HepG2 (cell line): ENCODE measurements around the gene PGAP3. TPM values are rescaled to one million over a fixed set of nuclear protein-coding genes. Genes with fewer than 3 reads are reported as not detected.
A peak's percentile ranks its signal among the peaks of the same experiment; 100 is the strongest.

Experiments used
- DR1 ChIP-seq: sonication (generic); formaldehyde crosslinking; IDR thresholded peaks from 2 replicates; pipeline ENCODE4 v1.8.0; 2021; ENCODE audit warnings: mild to moderate bottlenecking, missing genetic modification reagents, inconsistent platforms
- HHEX ChIP-seq: IDR thresholded peaks from 2 replicates; pipeline ENCODE4 v1.6.1; 2016; ENCODE audit warnings: control low read depth
- HOXA3 ChIP-seq: sonication (generic); formaldehyde crosslinking; IDR thresholded peaks from 2 replicates; pipeline ENCODE4 v1.5.0; 2020; ENCODE audit warnings: missing genetic modification reagents
- IRX3 ChIP-seq: sonication (generic); formaldehyde crosslinking; IDR thresholded peaks from 2 replicates; pipeline ENCODE4 v1.8.1; 2023; ENCODE audit warnings: mild to moderate bottlenecking, low read depth, missing genetic modification reagents, borderline replicate concordance
- MEF2D ChIP-seq: sonication (generic); formaldehyde crosslinking; IDR thresholded peaks from 2 replicates; pipeline ENCODE4 v1.5.1; 2020; ENCODE audit warnings: mild to moderate bottlenecking, missing genetic modification reagents
- POGZ ChIP-seq: sonication (generic); formaldehyde crosslinking; IDR thresholded peaks from 2 replicates; pipeline ENCODE4 v1.4.0; 2020; ENCODE audit warnings: mild to moderate bottlenecking, missing genetic modification reagents
- RBM39 ChIP-seq: fragments of 200-400 bp; formaldehyde crosslinking; IDR thresholded peaks from one replicate; pipeline ENCODE4 v1.6.1; 2018; ENCODE audit warnings: antibody characterized with exemption, mild to moderate bottlenecking, low read depth, low read length; ENCODE audit not compliant: poor library complexity, severe bottlenecking
- TSC22D2 ChIP-seq: sonication (generic); formaldehyde crosslinking; IDR thresholded peaks from 2 replicates; pipeline ENCODE4 v1.5.1; 2020; ENCODE audit warnings: missing genetic modification reagents, mild to moderate bottlenecking, borderline replicate concordance
- ZBTB7A ChIP-seq: sonication (generic); formaldehyde crosslinking; IDR thresholded peaks from 2 replicates; pipeline ENCODE4 v1.8.0; 2022; ENCODE audit warnings: mild to moderate bottlenecking, missing genetic modification reagents
- ZNF7 ChIP-seq: IDR thresholded peaks from 2 replicates; pipeline ENCODE4 v1.6.1; 2016; ENCODE audit warnings: missing biosample characterization, missing genetic modification reagents
- ZNF75D ChIP-seq: sonication (generic); formaldehyde crosslinking; IDR thresholded peaks from 2 replicates; pipeline ENCODE4 v1.8.1; 2023; ENCODE audit warnings: missing genetic modification reagents, mild to moderate bottlenecking, borderline replicate concordance
- ZNF781 ChIP-seq: sonication (generic); formaldehyde crosslinking; IDR thresholded peaks from 2 replicates; pipeline ENCODE4 v1.5.1; 2020; ENCODE audit warnings: borderline replicate concordance, mild to moderate bottlenecking, missing genetic modification reagents; ENCODE audit errors: not compliant biosample characterization
- polyA plus RNA-seq, 8 experiments: library from polyadenylated mRNA; depleted of rRNA in 3 of 8; stranded (reverse) in 7 of 8; unstranded in 1 of 8; fragments of >200 nt; fragmentation: Illumina TruSeq in 4 of 8; extraction: Trizol in 4 of 8; gene quantifications; 2 replicates each; pipeline versions ENCODE4 v1.2.1 to v1.2.3, GENCODE V29; 2011 to 2016; ENCODE audit warnings: low read depth in 4 of 8, missing spikeins in 1 of 8, mixed read lengths in 1 of 8; ENCODE audit not compliant: insufficient read depth in 1 of 8
- total RNA-seq, 5 experiments: library from RNA; depleted of rRNA; stranded (reverse); fragments of >200 nt; fragmentation: Illumina TruSeq; extraction: Trizol; gene quantifications; 2 replicates each; pipeline ENCODE4 v1.2.3, GENCODE V29; 2016; ENCODE audit warnings: low read depth in 1 of 5
- TF ChIP-seq, protein P1 (sequence below): sonication (generic); formaldehyde crosslinking; IDR thresholded peaks from 2 replicates; pipeline ENCODE4 v1.4.0; 2020; ENCODE audit warnings: mild to moderate bottlenecking, missing genetic modification reagents
- TF ChIP-seq, protein P2 (sequence below): sonication (generic); IDR thresholded peaks from 2 replicates; pipeline ENCODE4 v1.6.1; 2016; ENCODE audit warnings: low read depth, borderline replicate concordance
- TF ChIP-seq, protein P3 (sequence below): IDR thresholded peaks from 2 replicates; pipeline ENCODE4 v1.6.1; 2016; ENCODE audit warnings: missing biosample characterization, missing genetic modification reagents, low read depth
- TF ChIP-seq, protein P4 (sequence below): sonication (generic); formaldehyde crosslinking; IDR thresholded peaks from 2 replicates; pipeline ENCODE4 v1.8.0; 2022; ENCODE audit warnings: low read depth, missing genetic modification reagents
- TF ChIP-seq, protein P5 (sequence below): sonication (generic); formaldehyde crosslinking; IDR thresholded peaks from 2 replicates; pipeline ENCODE4 v1.4.0; 2020; ENCODE audit warnings: missing genetic modification reagents
- TF ChIP-seq, protein P6 (sequence below): fragments of 450-650 bp; IDR thresholded peaks from 2 replicates; pipeline ENCODE4 v1.6.1; 2017
- TF ChIP-seq, protein P7 (sequence below): sonication (generic); formaldehyde crosslinking; IDR thresholded peaks from 2 replicates; pipeline ENCODE4 v1.4.0; 2020; ENCODE audit warnings: low read depth, mild to moderate bottlenecking, missing genetic modification reagents

The PGAP3 gene
- total and polyA plus RNA-seq, 2 of the 13 experiments (the other 11 are each of a cell fraction or from before 2014, with no cell fraction given), result 11.9 to 14.6 TPM

DNA sequence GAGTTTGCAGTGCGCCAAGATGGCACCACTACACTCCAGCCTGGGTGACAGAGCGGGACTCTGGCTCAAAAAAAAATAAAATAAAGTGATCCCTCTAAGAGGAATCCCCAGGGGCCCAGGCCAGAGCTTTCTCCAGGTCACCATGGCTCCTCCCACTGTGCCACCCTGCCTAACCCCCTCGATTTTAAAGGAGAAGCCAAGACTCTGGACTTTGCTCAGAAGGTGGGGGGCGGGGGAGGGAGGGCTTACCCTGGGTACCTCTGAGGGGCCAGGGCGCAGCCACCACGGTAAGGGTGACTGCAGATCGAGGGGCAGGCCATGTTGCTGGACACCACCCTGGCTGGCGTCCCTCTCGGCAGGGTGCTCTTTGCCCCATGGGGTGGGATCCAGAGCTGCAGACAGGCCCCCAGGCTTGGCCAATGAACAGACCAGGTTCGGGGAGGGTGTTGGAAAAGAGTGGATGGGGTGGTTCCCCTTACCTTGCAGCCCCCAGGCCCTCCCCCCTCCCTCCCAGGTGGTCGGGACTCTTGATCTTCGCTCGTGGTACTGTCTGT lies 49.4 kb upstream of the PGAP3 start (continued):
- TF ChIP-seq, protein P1, sequence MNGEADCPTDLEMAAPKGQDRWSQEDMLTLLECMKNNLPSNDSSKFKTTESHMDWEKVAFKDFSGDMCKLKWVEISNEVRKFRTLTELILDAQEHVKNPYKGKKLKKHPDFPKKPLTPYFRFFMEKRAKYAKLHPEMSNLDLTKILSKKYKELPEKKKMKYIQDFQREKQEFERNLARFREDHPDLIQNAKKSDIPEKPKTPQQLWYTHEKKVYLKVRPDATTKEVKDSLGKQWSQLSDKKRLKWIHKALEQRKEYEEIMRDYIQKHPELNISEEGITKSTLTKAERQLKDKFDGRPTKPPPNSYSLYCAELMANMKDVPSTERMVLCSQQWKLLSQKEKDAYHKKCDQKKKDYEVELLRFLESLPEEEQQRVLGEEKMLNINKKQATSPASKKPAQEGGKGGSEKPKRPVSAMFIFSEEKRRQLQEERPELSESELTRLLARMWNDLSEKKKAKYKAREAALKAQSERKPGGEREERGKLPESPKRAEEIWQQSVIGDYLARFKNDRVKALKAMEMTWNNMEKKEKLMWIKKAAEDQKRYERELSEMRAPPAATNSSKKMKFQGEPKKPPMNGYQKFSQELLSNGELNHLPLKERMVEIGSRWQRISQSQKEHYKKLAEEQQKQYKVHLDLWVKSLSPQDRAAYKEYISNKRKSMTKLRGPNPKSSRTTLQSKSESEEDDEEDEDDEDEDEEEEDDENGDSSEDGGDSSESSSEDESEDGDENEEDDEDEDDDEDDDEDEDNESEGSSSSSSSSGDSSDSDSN (CRISPR knock-in tag), result no peak
- no peak for TF ChIP-seq ZNF7
- TF ChIP-seq TSC22D2 (CRISPR knock-in tag), result 0 out of 2 replicates have a peak, but pooled peaks have one; percentile 30
- TF ChIP-seq ZNF781, result no peak
- TF ChIP-seq MEF2D (CRISPR knock-in tag), result no peak
- TF ChIP-seq, protein P2, sequence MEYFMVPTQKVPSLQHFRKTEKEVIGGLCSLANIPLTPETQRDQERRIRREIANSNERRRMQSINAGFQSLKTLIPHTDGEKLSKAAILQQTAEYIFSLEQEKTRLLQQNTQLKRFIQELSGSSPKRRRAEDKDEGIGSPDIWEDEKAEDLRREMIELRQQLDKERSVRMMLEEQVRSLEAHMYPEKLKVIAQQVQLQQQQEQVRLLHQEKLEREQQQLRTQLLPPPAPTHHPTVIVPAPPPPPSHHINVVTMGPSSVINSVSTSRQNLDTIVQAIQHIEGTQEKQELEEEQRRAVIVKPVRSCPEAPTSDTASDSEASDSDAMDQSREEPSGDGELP, result peak; percentile 50; the same call in 1 of the 2 replicates
- TF ChIP-seq, protein P3, sequence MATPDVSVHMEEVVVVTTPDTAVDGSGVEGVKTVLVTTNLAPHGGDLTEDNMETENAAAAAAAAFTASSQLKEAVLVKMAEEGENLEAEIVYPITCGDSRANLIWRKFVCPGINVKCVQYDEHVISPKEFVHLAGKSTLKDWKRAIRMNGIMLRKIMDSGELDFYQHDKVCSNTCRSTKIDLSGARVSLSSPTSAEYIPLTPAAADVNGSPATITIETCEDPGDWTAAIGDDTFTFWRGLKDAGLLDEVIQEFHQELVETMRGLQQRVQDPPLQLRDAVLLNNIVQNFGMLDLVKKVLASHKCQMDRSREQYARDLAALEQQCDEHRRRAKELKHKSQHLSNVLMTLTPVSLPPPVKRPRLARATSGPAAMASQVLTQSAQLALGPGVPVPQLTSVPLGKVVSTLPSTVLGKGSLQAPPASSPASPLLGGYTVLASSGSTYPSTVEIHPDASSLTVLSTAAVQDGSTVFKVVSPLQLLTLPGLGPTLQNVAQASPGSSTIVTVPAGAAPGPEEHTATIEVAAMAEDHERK, result no peak
- TF ChIP-seq ZNF75D (CRISPR knock-in tag), result no peak
- TF ChIP-seq DR1 (CRISPR knock-in tag), result no peak
- TF ChIP-seq, protein P4, sequence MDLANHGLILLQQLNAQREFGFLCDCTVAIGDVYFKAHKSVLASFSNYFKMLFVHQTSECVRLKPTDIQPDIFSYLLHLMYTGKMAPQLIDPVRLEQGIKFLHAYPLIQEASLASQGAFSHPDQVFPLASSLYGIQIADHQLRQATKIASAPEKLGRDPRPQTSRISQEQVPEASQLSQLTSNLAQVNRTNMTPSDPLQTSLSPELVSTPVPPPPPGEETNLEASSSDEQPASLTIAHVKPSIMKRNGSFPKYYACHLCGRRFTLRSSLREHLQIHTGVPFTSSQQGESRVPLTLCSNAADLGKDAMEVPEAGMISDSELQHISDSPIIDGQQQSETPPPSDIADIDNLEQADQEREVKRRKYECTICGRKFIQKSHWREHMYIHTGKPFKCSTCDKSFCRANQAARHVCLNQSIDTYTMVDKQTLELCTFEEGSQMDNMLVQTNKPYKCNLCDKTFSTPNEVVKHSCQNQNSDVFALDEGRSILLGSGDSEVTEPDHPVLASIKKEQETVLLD, result no peak
- TF ChIP-seq ZBTB7A (CRISPR knock-in tag), result no peak
- TF ChIP-seq, protein P5, sequence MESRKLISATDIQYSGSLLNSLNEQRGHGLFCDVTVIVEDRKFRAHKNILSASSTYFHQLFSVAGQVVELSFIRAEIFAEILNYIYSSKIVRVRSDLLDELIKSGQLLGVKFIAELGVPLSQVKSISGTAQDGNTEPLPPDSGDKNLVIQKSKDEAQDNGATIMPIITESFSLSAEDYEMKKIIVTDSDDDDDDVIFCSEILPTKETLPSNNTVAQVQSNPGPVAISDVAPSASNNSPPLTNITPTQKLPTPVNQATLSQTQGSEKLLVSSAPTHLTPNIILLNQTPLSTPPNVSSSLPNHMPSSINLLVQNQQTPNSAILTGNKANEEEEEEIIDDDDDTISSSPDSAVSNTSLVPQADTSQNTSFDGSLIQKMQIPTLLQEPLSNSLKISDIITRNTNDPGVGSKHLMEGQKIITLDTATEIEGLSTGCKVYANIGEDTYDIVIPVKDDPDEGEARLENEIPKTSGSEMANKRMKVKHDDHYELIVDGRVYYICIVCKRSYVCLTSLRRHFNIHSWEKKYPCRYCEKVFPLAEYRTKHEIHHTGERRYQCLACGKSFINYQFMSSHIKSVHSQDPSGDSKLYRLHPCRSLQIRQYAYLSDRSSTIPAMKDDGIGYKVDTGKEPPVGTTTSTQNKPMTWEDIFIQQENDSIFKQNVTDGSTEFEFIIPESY (CRISPR knock-in tag), result no peak
- no peak for TF ChIP-seq RBM39
- TF ChIP-seq, protein P6, sequence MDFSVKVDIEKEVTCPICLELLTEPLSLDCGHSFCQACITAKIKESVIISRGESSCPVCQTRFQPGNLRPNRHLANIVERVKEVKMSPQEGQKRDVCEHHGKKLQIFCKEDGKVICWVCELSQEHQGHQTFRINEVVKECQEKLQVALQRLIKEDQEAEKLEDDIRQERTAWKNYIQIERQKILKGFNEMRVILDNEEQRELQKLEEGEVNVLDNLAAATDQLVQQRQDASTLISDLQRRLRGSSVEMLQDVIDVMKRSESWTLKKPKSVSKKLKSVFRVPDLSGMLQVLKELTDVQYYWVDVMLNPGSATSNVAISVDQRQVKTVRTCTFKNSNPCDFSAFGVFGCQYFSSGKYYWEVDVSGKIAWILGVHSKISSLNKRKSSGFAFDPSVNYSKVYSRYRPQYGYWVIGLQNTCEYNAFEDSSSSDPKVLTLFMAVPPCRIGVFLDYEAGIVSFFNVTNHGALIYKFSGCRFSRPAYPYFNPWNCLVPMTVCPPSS, result no peak
- TF ChIP-seq HOXA3, result peak; percentile 44; the same call in 1 of the 2 replicates
- TF ChIP-seq, protein P7, sequence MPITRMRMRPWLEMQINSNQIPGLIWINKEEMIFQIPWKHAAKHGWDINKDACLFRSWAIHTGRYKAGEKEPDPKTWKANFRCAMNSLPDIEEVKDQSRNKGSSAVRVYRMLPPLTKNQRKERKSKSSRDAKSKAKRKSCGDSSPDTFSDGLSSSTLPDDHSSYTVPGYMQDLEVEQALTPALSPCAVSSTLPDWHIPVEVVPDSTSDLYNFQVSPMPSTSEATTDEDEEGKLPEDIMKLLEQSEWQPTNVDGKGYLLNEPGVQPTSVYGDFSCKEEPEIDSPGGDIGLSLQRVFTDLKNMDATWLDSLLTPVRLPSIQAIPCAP, result no peak
- no peak for TF ChIP-seq IRX3 (CRISPR knock-in tag)
- no peak for TF ChIP-seq HHEX
- no peak for TF ChIP-seq POGZ
